H9 (cell line): ENCODE data around the gene DLX2. TPM values are rescaled to one million over a fixed set of nuclear protein-coding genes. Genes with fewer than 3 reads are reported as not detected.

Experiments
- DNase-seq: peaks from one replicate; pipeline ENCODE4 v3.0.0-alpha.2; 2017
- H2AFZ ChIP-seq: one replicate; pipeline ENCODE4 v1.6.1; 2013; ENCODE audit warnings: mild to moderate bottlenecking, low read length, control low read depth, moderate library complexity
- H2AK5ac ChIP-seq: 2 replicates; pipeline ENCODE4 v1.6.1; 2013; ENCODE audit warnings: low read length, control low read depth, mixed read lengths; ENCODE audit not compliant: insufficient read length
- H2BK120ac ChIP-seq: one replicate; pipeline ENCODE4 v1.6.1; 2013; ENCODE audit warnings: low read depth, mild to moderate bottlenecking, low read length, control low read depth, inconsistent platforms; ENCODE audit not compliant: poor library complexity, severe bottlenecking
- H2BK12ac ChIP-seq: 2 replicates; pipeline ENCODE4 v1.6.1; 2013; ENCODE audit warnings: low read length, control low read depth, mixed read lengths, low read depth; ENCODE audit not compliant: insufficient read length
- H2BK15ac ChIP-seq: 2 replicates; pipeline ENCODE4 v1.6.1; 2013; ENCODE audit warnings: low read depth, low read length, control low read depth
- H2BK20ac ChIP-seq: one replicate; pipeline ENCODE4 v1.6.1; 2013; ENCODE audit warnings: low read depth, mild to moderate bottlenecking, low read length, control low read depth, inconsistent platforms; ENCODE audit not compliant: poor library complexity, severe bottlenecking
- H2BK5ac ChIP-seq: 2 replicates; pipeline ENCODE4 v1.6.1; 2013; ENCODE audit warnings: low read length, control low read depth, mixed read lengths; ENCODE audit not compliant: insufficient read length
- H3K14ac ChIP-seq: 2 replicates; pipeline ENCODE4 v1.6.1; 2013; ENCODE audit warnings: low read length, control low read depth; ENCODE audit not compliant: insufficient read depth
- H3K18ac ChIP-seq: 2 replicates; pipeline ENCODE4 v1.6.1; 2013; ENCODE audit warnings: low read depth, mild to moderate bottlenecking, mixed read lengths, low read length, control low read depth; ENCODE audit not compliant: insufficient read length
- H3K23ac ChIP-seq: 2 replicates; pipeline ENCODE4 v1.6.1; 2013; ENCODE audit warnings: low read length, control low read depth, mixed read lengths, low read depth; ENCODE audit not compliant: insufficient read length
- H3K23me2 ChIP-seq: 2 replicates; pipeline ENCODE4 v1.6.1; 2013; ENCODE audit warnings: low read depth, mild to moderate bottlenecking, mixed read lengths, low read length, control low read depth; ENCODE audit not compliant: insufficient read length, poor library complexity, severe bottlenecking
- H3K27ac ChIP-seq: 2 replicates; pipeline ENCODE4 v1.5.1; 2013; ENCODE audit warnings: low read length, control low read depth, mixed read lengths, low read depth; ENCODE audit not compliant: insufficient read length
- H3K27me3 ChIP-seq: 2 replicates; pipeline ENCODE4 v1.6.1; 2013; ENCODE audit warnings: low read length, control low read depth, inconsistent platforms; ENCODE audit not compliant: insufficient read depth
- H3K4ac ChIP-seq: 2 replicates; pipeline ENCODE4 v1.6.1; 2013; ENCODE audit warnings: low read depth, mild to moderate bottlenecking, control low read depth, inconsistent platforms, low read length, moderate library complexity
- H3K4me1 ChIP-seq: 2 replicates; pipeline ENCODE4 v1.6.1; 2013; ENCODE audit warnings: low read length, control low read depth, inconsistent platforms; ENCODE audit not compliant: insufficient read depth
- H3K4me2 ChIP-seq: 2 replicates; pipeline ENCODE4 v1.6.1; 2013; ENCODE audit warnings: low read length, control low read depth, mixed read lengths; ENCODE audit not compliant: insufficient read length, insufficient read depth
- H3K56ac ChIP-seq: 2 replicates; pipeline ENCODE4 v1.6.1; 2013; ENCODE audit warnings: low read depth, mild to moderate bottlenecking, mixed read lengths, low read length, control low read depth; ENCODE audit not compliant: insufficient read length
- H3K79me1 ChIP-seq: 2 replicates; pipeline ENCODE4 v1.6.1; 2013; ENCODE audit warnings: low read depth, mild to moderate bottlenecking, moderate library complexity, low read length, control low read depth, inconsistent platforms; ENCODE audit not compliant: insufficient read depth, poor library complexity, severe bottlenecking
- H3K79me2 ChIP-seq: 2 replicates; pipeline ENCODE4 v1.6.1; 2013; ENCODE audit warnings: low read length, control low read depth, inconsistent platforms; ENCODE audit not compliant: insufficient read depth
- H3K9ac ChIP-seq: 2 replicates; pipeline ENCODE4 v1.6.1; 2013; ENCODE audit warnings: low read length, control low read depth, mixed read lengths; ENCODE audit not compliant: insufficient read length; ENCODE audit errors: extremely low read depth
- H3K9me3 ChIP-seq: one replicate; pipeline ENCODE4 v1.6.1; 2013; ENCODE audit warnings: low read depth, low read length, inconsistent platforms; ENCODE audit not compliant: control insufficient read depth
- H3T11ph ChIP-seq: one replicate; pipeline ENCODE4 v1.6.1; 2013; ENCODE audit warnings: mild to moderate bottlenecking, low read length, control low read depth, inconsistent platforms
- H4K20me1 ChIP-seq: one replicate; pipeline ENCODE4 v1.6.1; 2013; ENCODE audit not compliant: control insufficient read depth, insufficient read length, insufficient read depth
- H4K5ac ChIP-seq: 2 replicates; pipeline ENCODE4 v1.6.1; 2013; ENCODE audit warnings: low read depth, mild to moderate bottlenecking, mixed read lengths, low read length, control low read depth; ENCODE audit not compliant: insufficient read length
- H4K8ac ChIP-seq: replicated peaks from 2 replicates; pipeline ENCODE4 v1.6.1; 2013; ENCODE audit warnings: low read length, control low read depth, mixed read lengths, low read depth; ENCODE audit not compliant: insufficient read length
- H4K91ac ChIP-seq: 2 replicates; pipeline ENCODE4 v1.6.1; 2013; ENCODE audit warnings: low read depth, mild to moderate bottlenecking, moderate library complexity, mixed read lengths, low read length, control low read depth; ENCODE audit not compliant: insufficient read length
- H3K27ac Mint-ChIP-seq, 3 experiments: 2 replicates in 2 of 3; 3 replicates in 1 of 3; pipeline ENCODE4 v1.8.0; 2020 to 2021; ENCODE audit warnings: mixed read lengths in 3 of 3, mild to moderate bottlenecking in 1 of 3, moderate library complexity in 1 of 3
- H3K27me3 Mint-ChIP-seq: 2 replicates; pipeline ENCODE4 v1.8.0; 2021; ENCODE audit warnings: low read depth, mild to moderate bottlenecking, moderate library complexity, mixed read lengths
- H3K36me3 Mint-ChIP-seq, 3 experiments: 2 replicates in 2 of 3; 3 replicates in 1 of 3; pipeline ENCODE4 v1.8.0; 2020 to 2021; ENCODE audit warnings: low read depth in 3 of 3, mixed read lengths in 3 of 3; ENCODE audit not compliant: insufficient read depth in 1 of 3
- H3K4me1 Mint-ChIP-seq, 2 experiments: 2 replicates each; pipeline ENCODE4 v1.8.0; 2020; ENCODE audit warnings: mixed read lengths in 2 of 2
- H3K4me3 Mint-ChIP-seq, 2 experiments: 2 replicates in 1 of 2; 3 replicates in 1 of 2; pipeline ENCODE4 v1.8.0; 2020 to 2021; ENCODE audit warnings: mild to moderate bottlenecking in 2 of 2, mixed read lengths in 2 of 2, moderate library complexity in 1 of 2
- H3K9me3 Mint-ChIP-seq, 2 experiments: 2 replicates in 1 of 2; 3 replicates in 1 of 2; pipeline ENCODE4 v1.8.0; 2020; ENCODE audit warnings: mild to moderate bottlenecking in 2 of 2, mixed read lengths in 2 of 2, moderate library complexity in 1 of 2
- WGBS: extraction: QIAGEN DNeasy Blood & Tissue Kit; methylation state at CpG from one replicate; pipeline ENCODE4 v1.1.7; 2013; ENCODE audit warnings: missing lambda C conversion rate, low lambda C conversion rate, mixed read lengths; ENCODE audit not compliant: insufficient read length; ENCODE audit errors: extremely low coverage; 5-methylcytosine and 5-hydroxymethylcytosine counted together
- total RNA-seq: library from RNA; stranded (reverse); gene quantifications from 2 replicates; pipeline ENCODE4 v1.2.1, GENCODE V29; 2021
- TF ChIP-seq, protein P1 (sequence below): fragments of 200-600 bp; sonication (generic); conservative IDR thresholded peaks from 3 replicates; pipeline ENCODE4 v1.8.0; 2021; ENCODE audit warnings: antibody characterized with exemption, mild to moderate bottlenecking

Gene DLX2
- total RNA-seq, 1 experiment from 2014 or later, result not detected

DNA sequence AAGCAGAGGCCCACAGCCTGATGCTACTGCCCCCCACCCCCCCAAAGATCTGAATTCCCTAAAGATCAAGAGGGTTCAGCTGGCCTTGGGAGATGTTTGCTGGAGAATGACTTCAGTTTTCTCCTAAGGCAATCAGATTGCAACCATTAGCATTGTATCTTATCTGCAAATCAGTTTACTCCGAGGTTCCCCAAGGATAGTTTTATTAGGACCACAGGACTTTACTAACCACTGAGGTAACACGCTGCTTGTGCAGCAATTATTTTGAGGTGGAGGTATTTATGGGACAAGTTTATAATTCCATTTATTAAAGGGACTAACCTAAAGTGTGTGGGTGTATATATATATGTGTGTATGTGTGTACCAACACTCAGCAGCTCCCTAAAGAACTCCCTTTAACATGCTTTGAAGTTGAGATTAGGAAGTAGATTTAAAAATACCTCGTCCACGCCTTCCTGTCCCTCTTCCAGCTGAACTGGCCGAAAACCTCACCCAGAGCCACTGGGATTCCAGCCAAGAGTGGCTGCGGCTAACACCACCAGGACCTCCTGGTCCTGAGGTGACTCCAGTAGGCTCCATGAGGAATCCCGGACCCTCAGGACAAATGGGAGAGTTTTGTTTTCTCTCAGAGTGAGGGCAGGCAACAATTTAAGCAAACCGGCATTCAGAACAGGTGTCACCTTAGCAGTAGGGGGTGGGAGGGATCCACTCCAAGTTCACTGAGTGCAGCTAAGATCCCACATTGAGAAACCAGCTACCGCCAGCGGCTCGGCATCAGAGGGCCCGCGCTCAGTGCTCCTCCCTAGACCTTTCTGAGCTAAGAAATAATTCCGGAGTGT lies 20.4 kb downstream of the DLX2 start:
- Histone ChIP-seq H3K56ac (no peak overlapping the region), H2BK12ac (no peak overlapping the region), H3K4me2 (no peak overlapping the region), H2AK5ac (no peak overlapping the region), H3K27ac (no peak overlapping the region), H3K23ac (no peak overlapping the region), H3K18ac (no peak overlapping the region), H4K5ac (no peak overlapping the region), H3T11ph (no peak overlapping the region), H4K20me1 (no peaks in the 10 kb centered on the region), H3K27me3 (peaks cover 81% of the 10 kb centered on the region), H2BK15ac (no peak overlapping the region), H4K91ac (no peak overlapping the region), H3K9ac (no peak overlapping the region), H4K8ac (no peak overlapping the region), H2BK120ac (no peak overlapping the region), H2BK5ac (no peak overlapping the region), H3K9me3 (no peaks in the 10 kb centered on the region), H3K14ac (no peak overlapping the region), H3K4ac (no peak overlapping the region), H2BK20ac (no peak overlapping the region), H3K23me2 (peaks cover 16% of the 10 kb centered on the region), H3K79me2 (no peaks in the 10 kb centered on the region), H3K79me1 (no peaks in the 10 kb centered on the region), H2AFZ (no peak overlapping the region), H3K4me1 (peaks cover under 1% of the 10 kb centered on the region; the same call in 1 of the 2 replicates)
- no CpG with 5 or more reads among the region's 14 CpGs for WGBS
- Mint-ChIP-seq H3K4me1 (peaks cover 35 to 53% of the 10 kb centered on the region in 2 experiments), H3K4me3 (peak overlapping the region in 1 of 2 experiments; percentile 18; a peak in 1 of 5 replicates), H3K36me3 (no peaks in the 10 kb centered on the region; a peak in 1 of 7 replicates), H3K27ac (no peak overlapping the region), H3K27me3 (peaks cover 99% of the 10 kb centered on the region), H3K9me3 (peaks cover 2 to 3% of the 10 kb centered on the region in 2 experiments; a peak in 3 of 5 replicates)
- TF ChIP-seq, protein P1, sequence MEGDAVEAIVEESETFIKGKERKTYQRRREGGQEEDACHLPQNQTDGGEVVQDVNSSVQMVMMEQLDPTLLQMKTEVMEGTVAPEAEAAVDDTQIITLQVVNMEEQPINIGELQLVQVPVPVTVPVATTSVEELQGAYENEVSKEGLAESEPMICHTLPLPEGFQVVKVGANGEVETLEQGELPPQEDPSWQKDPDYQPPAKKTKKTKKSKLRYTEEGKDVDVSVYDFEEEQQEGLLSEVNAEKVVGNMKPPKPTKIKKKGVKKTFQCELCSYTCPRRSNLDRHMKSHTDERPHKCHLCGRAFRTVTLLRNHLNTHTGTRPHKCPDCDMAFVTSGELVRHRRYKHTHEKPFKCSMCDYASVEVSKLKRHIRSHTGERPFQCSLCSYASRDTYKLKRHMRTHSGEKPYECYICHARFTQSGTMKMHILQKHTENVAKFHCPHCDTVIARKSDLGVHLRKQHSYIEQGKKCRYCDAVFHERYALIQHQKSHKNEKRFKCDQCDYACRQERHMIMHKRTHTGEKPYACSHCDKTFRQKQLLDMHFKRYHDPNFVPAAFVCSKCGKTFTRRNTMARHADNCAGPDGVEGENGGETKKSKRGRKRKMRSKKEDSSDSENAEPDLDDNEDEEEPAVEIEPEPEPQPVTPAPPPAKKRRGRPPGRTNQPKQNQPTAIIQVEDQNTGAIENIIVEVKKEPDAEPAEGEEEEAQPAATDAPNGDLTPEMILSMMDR, result no peak
- DNase-seq, result no peak
